Measurements from ENCODE around the gene PTPRN2.

- no peak for TF ChIP-seq ZNF17 (CRISPR knock-in tag; IDR thresholded peaks at IDR 0.05)
- TF ChIP-seq ZMAT3 (CRISPR knock-in tag; conservative IDR thresholded peaks at IDR 0.05), result no peak
- TF ChIP-seq ATF2 (CRISPR knock-in tag; IDR thresholded peaks at IDR 0.05), result no peak
- TF ChIP-seq, protein P1, sequence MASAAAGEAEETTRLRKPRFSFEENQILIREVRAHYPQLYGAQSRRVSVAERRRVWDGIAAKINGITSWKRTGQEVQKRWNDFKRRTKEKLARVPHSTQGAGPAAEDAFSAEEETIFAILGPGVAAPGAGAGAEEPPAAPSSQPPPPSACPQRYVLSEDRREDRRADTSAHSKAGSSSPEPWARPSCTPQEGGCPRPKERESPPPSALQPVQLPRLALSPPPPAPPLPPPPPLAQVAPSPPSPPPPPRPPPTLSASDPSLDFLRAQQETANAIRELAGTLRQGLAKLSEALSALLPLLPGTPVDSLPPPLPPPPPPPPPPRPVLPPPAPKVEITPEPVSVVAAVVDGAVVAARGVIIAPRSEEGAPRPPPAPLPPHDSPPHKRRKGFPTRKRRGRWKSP (CRISPR knock-in tag; IDR thresholded peaks at IDR 0.05), result no peak
Measured at GRCh38 chr7:158026636-158027265, 560.9 kb downstream of the PTPRN2 start.
